WTC11 (cell line): ENCODE results near the gene NIP7. TPM values are rescaled to one million over a fixed set of nuclear protein-coding genes. Genes with fewer than 3 reads are reported as not detected.
A peak's percentile ranks its signal among the peaks of the same experiment; 100 is the strongest.

ENCODE experiments used
- ATAC-seq: fragments of 200-7000 bp; cut with Tn5 transposase; 2 replicates; pipeline ENCODE4 v1.10.0; 2021; ENCODE audit warnings: mild to moderate bottlenecking, moderate library complexity
- CTCF ChIA-PET: fragments of 300-600 bp; sonication (Branson Sonifier 250); formaldehyde crosslinking; loops from one replicate; lab custom pipeline; 2021; ENCODE audit warnings: antibody characterized with exemption; lab: Charles Lee
- POLR2A ChIA-PET: fragments of 350-600 bp; sonication (Branson Sonifier 250); formaldehyde crosslinking; loops from one replicate; lab custom pipeline; 2021; ENCODE audit warnings: antibody characterized with exemption; lab: Charles Lee
- DNase-seq: peaks from one replicate; pipeline ENCODE4 v3.0.0; 2021; ENCODE audit warnings: low spot score
- H3K27ac Mint-ChIP-seq: 2 replicates; pipeline ENCODE4 v1.8.0; 2021; ENCODE audit warnings: mixed read lengths
- H3K27me3 Mint-ChIP-seq: 2 replicates; pipeline ENCODE4 v1.8.0; 2021; ENCODE audit warnings: low read depth, mild to moderate bottlenecking, moderate library complexity, mixed read lengths
- H3K36me3 Mint-ChIP-seq: 2 replicates; pipeline ENCODE4 v1.8.0; 2021; ENCODE audit warnings: mixed read lengths
- H3K4me1 Mint-ChIP-seq: 2 replicates; pipeline ENCODE4 v1.8.0; 2022; ENCODE audit warnings: mixed read lengths
- H3K4me3 Mint-ChIP-seq: 2 replicates; pipeline ENCODE4 v1.8.0; 2021; ENCODE audit warnings: mild to moderate bottlenecking, moderate library complexity, mixed read lengths
- H3K9me3 Mint-ChIP-seq: 2 replicates; pipeline ENCODE4 v1.8.0; 2021; ENCODE audit warnings: mixed read lengths
- CBFB ChIP-seq: sonication (generic); formaldehyde crosslinking; IDR thresholded peaks from 2 replicates; pipeline ENCODE4 v1.8.1; 2022; ENCODE audit warnings: mild to moderate bottlenecking, low read depth, missing genetic modification reagents
- CREM ChIP-seq: sonication (generic); formaldehyde crosslinking; IDR thresholded peaks from 2 replicates; pipeline ENCODE4 v1.8.1; 2022; ENCODE audit warnings: mild to moderate bottlenecking, missing genetic modification reagents, moderate library complexity
- FOXJ3 ChIP-seq: sonication (generic); formaldehyde crosslinking; IDR thresholded peaks from 2 replicates; pipeline ENCODE4 v1.9.0; 2021; ENCODE audit warnings: missing genetic modification reagents, mild to moderate bottlenecking, borderline replicate concordance
- GRHL2 ChIP-seq: fragments of 250-450 bp; sonication (Bioruptor Pico); IDR thresholded peaks from 2 replicates; pipeline ENCODE4 v1.8.0; 2022; ENCODE audit warnings: mild to moderate bottlenecking, moderate library complexity; ENCODE audit not compliant: insufficient replicate concordance, severe bottlenecking
- GTF2I ChIP-seq: fragments of 250-450 bp; sonication (Bioruptor Pico); conservative IDR thresholded peaks from 2 replicates; pipeline ENCODE4 v1.4.0; 2021; ENCODE audit warnings: mild to moderate bottlenecking
- IRF2 ChIP-seq: sonication (generic); formaldehyde crosslinking; IDR thresholded peaks from 2 replicates; pipeline ENCODE4 v1.8.0; 2022; ENCODE audit warnings: low read depth, missing genetic modification reagents, borderline replicate concordance
- JAZF1 ChIP-seq: fragments of 250-450 bp; sonication (Bioruptor Pico); IDR thresholded peaks from 2 replicates; pipeline ENCODE4 v1.9.0; 2021; ENCODE audit warnings: moderate library complexity, mild to moderate bottlenecking, inconsistent platforms
- NR2C2 ChIP-seq: sonication (generic); formaldehyde crosslinking; IDR thresholded peaks from 2 replicates; pipeline ENCODE4 v1.8.0; 2022; ENCODE audit warnings: mild to moderate bottlenecking, missing genetic modification reagents
- TEAD1 ChIP-seq: sonication (generic); formaldehyde crosslinking; IDR thresholded peaks from 2 replicates; pipeline ENCODE4 v1.8.0; 2022; ENCODE audit warnings: mild to moderate bottlenecking, missing genetic modification reagents
- total RNA-seq: library from RNA; stranded (reverse); gene quantifications from 3 replicates; pipeline ENCODE4 v1.2.3, GENCODE V29; 2021
- TF ChIP-seq, protein P1 (sequence below): fragments of 250-450 bp; sonication (Bioruptor Pico); IDR thresholded peaks from 2 replicates; pipeline ENCODE4 v1.9.0; 2021; ENCODE audit warnings: moderate library complexity, mild to moderate bottlenecking, inconsistent platforms, borderline replicate concordance
- TF ChIP-seq, protein P2 (sequence below): sonication (generic); formaldehyde crosslinking; IDR thresholded peaks from 2 replicates; pipeline ENCODE4 v1.8.1; 2022; ENCODE audit warnings: mild to moderate bottlenecking, missing genetic modification reagents, moderate library complexity, borderline replicate concordance
- TF ChIP-seq, protein P3 (sequence below): sonication (generic); formaldehyde crosslinking; IDR thresholded peaks from 2 replicates; pipeline ENCODE4 v1.8.0; 2023; ENCODE audit warnings: mild to moderate bottlenecking, missing genetic modification reagents
- TF ChIP-seq, protein P4 (sequence below): sonication (generic); formaldehyde crosslinking; IDR thresholded peaks from 2 replicates; pipeline ENCODE4 v1.8.1; 2022; ENCODE audit warnings: low read depth, missing genetic modification reagents, borderline replicate concordance
- TF ChIP-seq, protein P5 (sequence below): sonication (generic); formaldehyde crosslinking; conservative IDR thresholded peaks from 2 replicates; pipeline ENCODE4 v1.8.1; 2022; ENCODE audit warnings: mild to moderate bottlenecking, missing genetic modification reagents
- TF ChIP-seq, protein P6 (sequence below): sonication (generic); formaldehyde crosslinking; conservative IDR thresholded peaks from 2 replicates; pipeline ENCODE4 v1.8.1; 2023; ENCODE audit warnings: mild to moderate bottlenecking, low read depth, missing genetic modification reagents, moderate library complexity
- TF ChIP-seq, protein P7 (sequence below): fragments of 250-450 bp; sonication (Bioruptor Pico); IDR thresholded peaks from 2 replicates; pipeline ENCODE4 v1.8.0; 2021; ENCODE audit warnings: mild to moderate bottlenecking

Gene NIP7
- total RNA-seq, 1 experiment from 2014 or later, result 43.7 TPM

DNA sequence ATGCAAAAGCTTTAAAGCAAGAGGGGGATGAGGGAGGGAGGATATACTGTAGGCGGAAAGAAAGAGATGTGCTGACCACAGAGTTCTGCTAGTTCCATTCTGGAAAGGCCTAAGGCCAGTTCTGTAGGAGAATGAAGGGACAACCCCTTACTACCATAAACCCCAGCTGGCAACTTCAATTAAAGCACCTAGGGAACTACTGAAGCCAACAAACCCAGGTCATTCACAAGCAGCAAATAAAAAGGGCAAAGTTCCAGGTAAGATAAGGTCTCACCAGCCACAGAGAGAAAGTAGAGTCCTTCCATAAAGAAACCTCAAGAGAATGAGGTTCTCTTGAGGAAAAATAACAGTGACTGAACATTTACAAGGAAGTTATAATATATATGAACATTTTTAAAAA is 33.4 kb downstream of the NIP7 start:
- H3K9me3 Mint-ChIP-seq, result no peaks in the 10 kb centered on the region
- DNase-seq, result no peak
- TF ChIP-seq, protein P1, sequence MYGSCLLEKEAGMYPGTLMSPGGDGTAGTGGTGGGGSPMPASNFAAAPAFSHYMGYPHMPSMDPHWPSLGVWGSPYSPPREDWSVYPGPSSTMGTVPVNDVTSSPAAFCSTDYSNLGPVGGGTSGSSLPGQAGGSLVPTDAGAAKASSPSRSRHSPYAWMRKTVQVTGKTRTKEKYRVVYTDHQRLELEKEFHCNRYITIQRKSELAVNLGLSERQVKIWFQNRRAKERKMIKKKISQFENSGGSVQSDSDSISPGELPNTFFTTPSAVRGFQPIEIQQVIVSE (CRISPR knock-in tag), result no peak
- TF ChIP-seq JAZF1 (CRISPR knock-in tag) (no peak), NR2C2 (CRISPR knock-in tag) (no peak), GTF2I (CRISPR knock-in tag) (no peak), CBFB (CRISPR knock-in tag) (no peak), FOXJ3 (no peak), TEAD1 (CRISPR knock-in tag) (no peak), CREM (CRISPR knock-in tag) (no peak), IRF2 (CRISPR knock-in tag) (no peak), GRHL2 (CRISPR knock-in tag) (no peak)
- TF ChIP-seq, protein P2, sequence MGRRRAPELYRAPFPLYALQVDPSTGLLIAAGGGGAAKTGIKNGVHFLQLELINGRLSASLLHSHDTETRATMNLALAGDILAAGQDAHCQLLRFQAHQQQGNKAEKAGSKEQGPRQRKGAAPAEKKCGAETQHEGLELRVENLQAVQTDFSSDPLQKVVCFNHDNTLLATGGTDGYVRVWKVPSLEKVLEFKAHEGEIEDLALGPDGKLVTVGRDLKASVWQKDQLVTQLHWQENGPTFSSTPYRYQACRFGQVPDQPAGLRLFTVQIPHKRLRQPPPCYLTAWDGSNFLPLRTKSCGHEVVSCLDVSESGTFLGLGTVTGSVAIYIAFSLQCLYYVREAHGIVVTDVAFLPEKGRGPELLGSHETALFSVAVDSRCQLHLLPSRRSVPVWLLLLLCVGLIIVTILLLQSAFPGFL (CRISPR knock-in tag), result no peak
- TF ChIP-seq, protein P3, sequence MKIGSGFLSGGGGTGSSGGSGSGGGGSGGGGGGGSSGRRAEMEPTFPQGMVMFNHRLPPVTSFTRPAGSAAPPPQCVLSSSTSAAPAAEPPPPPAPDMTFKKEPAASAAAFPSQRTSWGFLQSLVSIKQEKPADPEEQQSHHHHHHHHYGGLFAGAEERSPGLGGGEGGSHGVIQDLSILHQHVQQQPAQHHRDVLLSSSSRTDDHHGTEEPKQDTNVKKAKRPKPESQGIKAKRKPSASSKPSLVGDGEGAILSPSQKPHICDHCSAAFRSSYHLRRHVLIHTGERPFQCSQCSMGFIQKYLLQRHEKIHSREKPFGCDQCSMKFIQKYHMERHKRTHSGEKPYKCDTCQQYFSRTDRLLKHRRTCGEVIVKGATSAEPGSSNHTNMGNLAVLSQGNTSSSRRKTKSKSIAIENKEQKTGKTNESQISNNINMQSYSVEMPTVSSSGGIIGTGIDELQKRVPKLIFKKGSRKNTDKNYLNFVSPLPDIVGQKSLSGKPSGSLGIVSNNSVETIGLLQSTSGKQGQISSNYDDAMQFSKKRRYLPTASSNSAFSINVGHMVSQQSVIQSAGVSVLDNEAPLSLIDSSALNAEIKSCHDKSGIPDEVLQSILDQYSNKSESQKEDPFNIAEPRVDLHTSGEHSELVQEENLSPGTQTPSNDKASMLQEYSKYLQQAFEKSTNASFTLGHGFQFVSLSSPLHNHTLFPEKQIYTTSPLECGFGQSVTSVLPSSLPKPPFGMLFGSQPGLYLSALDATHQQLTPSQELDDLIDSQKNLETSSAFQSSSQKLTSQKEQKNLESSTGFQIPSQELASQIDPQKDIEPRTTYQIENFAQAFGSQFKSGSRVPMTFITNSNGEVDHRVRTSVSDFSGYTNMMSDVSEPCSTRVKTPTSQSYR (CRISPR knock-in tag), result no peak
- TF ChIP-seq, protein P4, sequence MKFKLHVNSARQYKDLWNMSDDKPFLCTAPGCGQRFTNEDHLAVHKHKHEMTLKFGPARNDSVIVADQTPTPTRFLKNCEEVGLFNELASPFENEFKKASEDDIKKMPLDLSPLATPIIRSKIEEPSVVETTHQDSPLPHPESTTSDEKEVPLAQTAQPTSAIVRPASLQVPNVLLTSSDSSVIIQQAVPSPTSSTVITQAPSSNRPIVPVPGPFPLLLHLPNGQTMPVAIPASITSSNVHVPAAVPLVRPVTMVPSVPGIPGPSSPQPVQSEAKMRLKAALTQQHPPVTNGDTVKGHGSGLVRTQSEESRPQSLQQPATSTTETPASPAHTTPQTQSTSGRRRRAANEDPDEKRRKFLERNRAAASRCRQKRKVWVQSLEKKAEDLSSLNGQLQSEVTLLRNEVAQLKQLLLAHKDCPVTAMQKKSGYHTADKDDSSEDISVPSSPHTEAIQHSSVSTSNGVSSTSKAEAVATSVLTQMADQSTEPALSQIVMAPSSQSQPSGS, result no peak
- TF ChIP-seq, protein P5, sequence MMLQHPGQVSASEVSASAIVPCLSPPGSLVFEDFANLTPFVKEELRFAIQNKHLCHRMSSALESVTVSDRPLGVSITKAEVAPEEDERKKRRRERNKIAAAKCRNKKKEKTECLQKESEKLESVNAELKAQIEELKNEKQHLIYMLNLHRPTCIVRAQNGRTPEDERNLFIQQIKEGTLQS, result no peak
- TF ChIP-seq, protein P6, sequence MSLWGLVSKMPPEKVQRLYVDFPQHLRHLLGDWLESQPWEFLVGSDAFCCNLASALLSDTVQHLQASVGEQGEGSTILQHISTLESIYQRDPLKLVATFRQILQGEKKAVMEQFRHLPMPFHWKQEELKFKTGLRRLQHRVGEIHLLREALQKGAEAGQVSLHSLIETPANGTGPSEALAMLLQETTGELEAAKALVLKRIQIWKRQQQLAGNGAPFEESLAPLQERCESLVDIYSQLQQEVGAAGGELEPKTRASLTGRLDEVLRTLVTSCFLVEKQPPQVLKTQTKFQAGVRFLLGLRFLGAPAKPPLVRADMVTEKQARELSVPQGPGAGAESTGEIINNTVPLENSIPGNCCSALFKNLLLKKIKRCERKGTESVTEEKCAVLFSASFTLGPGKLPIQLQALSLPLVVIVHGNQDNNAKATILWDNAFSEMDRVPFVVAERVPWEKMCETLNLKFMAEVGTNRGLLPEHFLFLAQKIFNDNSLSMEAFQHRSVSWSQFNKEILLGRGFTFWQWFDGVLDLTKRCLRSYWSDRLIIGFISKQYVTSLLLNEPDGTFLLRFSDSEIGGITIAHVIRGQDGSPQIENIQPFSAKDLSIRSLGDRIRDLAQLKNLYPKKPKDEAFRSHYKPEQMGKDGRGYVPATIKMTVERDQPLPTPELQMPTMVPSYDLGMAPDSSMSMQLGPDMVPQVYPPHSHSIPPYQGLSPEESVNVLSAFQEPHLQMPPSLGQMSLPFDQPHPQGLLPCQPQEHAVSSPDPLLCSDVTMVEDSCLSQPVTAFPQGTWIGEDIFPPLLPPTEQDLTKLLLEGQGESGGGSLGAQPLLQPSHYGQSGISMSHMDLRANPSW (CRISPR knock-in tag), result no peak
- TF ChIP-seq, protein P7, sequence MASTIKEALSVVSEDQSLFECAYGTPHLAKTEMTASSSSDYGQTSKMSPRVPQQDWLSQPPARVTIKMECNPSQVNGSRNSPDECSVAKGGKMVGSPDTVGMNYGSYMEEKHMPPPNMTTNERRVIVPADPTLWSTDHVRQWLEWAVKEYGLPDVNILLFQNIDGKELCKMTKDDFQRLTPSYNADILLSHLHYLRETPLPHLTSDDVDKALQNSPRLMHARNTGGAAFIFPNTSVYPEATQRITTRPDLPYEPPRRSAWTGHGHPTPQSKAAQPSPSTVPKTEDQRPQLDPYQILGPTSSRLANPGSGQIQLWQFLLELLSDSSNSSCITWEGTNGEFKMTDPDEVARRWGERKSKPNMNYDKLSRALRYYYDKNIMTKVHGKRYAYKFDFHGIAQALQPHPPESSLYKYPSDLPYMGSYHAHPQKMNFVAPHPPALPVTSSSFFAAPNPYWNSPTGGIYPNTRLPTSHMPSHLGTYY (CRISPR knock-in tag), result no peak
- TF ChIP-seq, all 79 proteins: peak for 0
- Mint-ChIP-seq H3K27me3 (no peaks in the 10 kb centered on the region), H3K27ac (peak overlapping the region; percentile 80; the same call in 1 of the 2 replicates), H3K36me3 (peaks cover 50% of the 10 kb centered on the region), H3K4me3 (no peak overlapping the region), H3K4me1 (no peaks in the 10 kb centered on the region)
- ChIA-PET CTCF (no interaction called here), POLR2A (no interaction called here)
- ATAC-seq, result no peak
